HCT116 (cell line): Measurements from ENCODE around the gene RHEB. TPM values are rescaled to one million over a fixed set of nuclear protein-coding genes. Genes with fewer than 3 reads are reported as not detected.

Experiments used
- ATAC-seq: fragments of 200-7000 bp; cut with Tn5 transposase; 2 replicates; pipeline ENCODE4 v1.9.1; 2020; ENCODE audit warnings: mild to moderate bottlenecking, moderate library complexity
- BruUV-seq: library from RNA; stranded (reverse); fragments of 400-500 nt; replicated peaks from 2 replicates; lab custom pipeline; 2021; lab: Mats Ljungman, UMichigan
- CTCF ChIA-PET: fragments of 300-600 bp; sonication (Branson Sonifier 250); formaldehyde crosslinking; loops from one replicate; lab custom pipeline; 2021; ENCODE audit warnings: antibody characterized with exemption; lab: Charles Lee
- POLR2A ChIA-PET: fragments of 300-600, 350-600 bp; sonication (Branson Sonifier 250); formaldehyde crosslinking; loops from one replicate; lab custom pipeline; 2021; ENCODE audit warnings: antibody characterized with exemption; lab: Charles Lee
- RAD21 ChIA-PET, 2 experiments: fragments of 300-600 bp; sonication (Branson Sonifier 250); formaldehyde crosslinking; loops; one replicate each; lab custom pipeline; 2023; ENCODE audit warnings: low total read pairs in 2 of 2; ENCODE audit not compliant: uncharacterized antibody in 2 of 2, unreplicated experiment in 2 of 2, low non-redundant PET in 1 of 2; lab: Charles Lee
- DNase-seq: peaks from one replicate; pipeline ENCODE4 v3.0.0-alpha.2; 2010; ENCODE audit warnings: low read depth, low spot score
- H2AFZ ChIP-seq: fragments of 200-600 bp; shearing (Covaris generic), sonication (generic); 2 replicates; pipeline ENCODE4 v1.6.1; 2017; ENCODE audit warnings: low read depth, mixed run types, mixed read lengths, antibody characterized with exemption, low read length; ENCODE audit not compliant: poor library complexity, severe bottlenecking
- H3K27ac ChIP-seq: 2 replicates; pipeline ENCODE4 v1.5.1; 2012; ENCODE audit warnings: low read depth, low read length
- H3K27me3 ChIP-seq: fragments of 200-600 bp; sonication (generic); 2 replicates; pipeline ENCODE4 v1.6.1; 2016; ENCODE audit warnings: mixed run types, low read length, mixed read lengths; ENCODE audit not compliant: insufficient read depth
- H3K36me3 ChIP-seq, 2 experiments: fragments of 200-500 bp in 1 of 2; fragments of 200-600 bp in 1 of 2; sonication (Bioruptor generic) in 1 of 2; sonication (generic) in 1 of 2; 2 replicates each; pipeline versions ENCODE4 v1.5.1 to v1.6.1; 2014 to 2016; ENCODE audit warnings: low read length in 2 of 2, inconsistent platforms in 1 of 2, mixed read lengths in 1 of 2, mixed run types in 1 of 2; ENCODE audit not compliant: insufficient read depth in 2 of 2, control insufficient read depth in 1 of 2
- H3K4me1 ChIP-seq, 2 experiments: fragments of 200-600 bp in 1 of 2; sonication (generic) in 1 of 2; 2 replicates each; pipeline versions ENCODE4 v1.5.1 to v1.6.1; 2012 to 2017; ENCODE audit warnings: low read length in 2 of 2, inconsistent platforms in 1 of 2, mild to moderate bottlenecking in 1 of 2, mixed read lengths in 1 of 2, mixed run types in 1 of 2, moderate library complexity in 1 of 2; ENCODE audit not compliant: insufficient read depth in 2 of 2, control insufficient read depth in 1 of 2
- H3K4me2 ChIP-seq: fragments of 200-600 bp; sonication (generic); 2 replicates; pipeline ENCODE4 v1.6.1; 2017; ENCODE audit warnings: mixed run types, low read length, mixed read lengths
- H3K4me3 ChIP-seq, 2 experiments: fragments of 200-600 bp in 1 of 2; sonication (generic) in 1 of 2; replicated peaks in 1 of 2; 2 replicates each; pipeline ENCODE4 v1.5.1; 2011 to 2016; ENCODE audit warnings: low read length in 2 of 2, control low read depth in 1 of 2, low read depth in 1 of 2, mild to moderate bottlenecking in 1 of 2, mixed read lengths in 1 of 2, mixed run types in 1 of 2
- H3K79me2 ChIP-seq: fragments of 200-600 bp; sonication (generic); 2 replicates; pipeline ENCODE4 v1.6.1; 2017; ENCODE audit warnings: mild to moderate bottlenecking, mixed run types, low read length, moderate library complexity, mixed read lengths; ENCODE audit not compliant: insufficient read depth
- H3K9ac ChIP-seq: fragments of 200-600 bp; sonication (generic); 2 replicates; pipeline ENCODE4 v1.6.1; 2016; ENCODE audit warnings: low read length, mixed read lengths
- H3K9me2 ChIP-seq: fragments of 200-600 bp; sonication (generic), shearing (Covaris generic); 2 replicates; pipeline ENCODE4 v1.6.1; 2017; ENCODE audit warnings: mixed run types, mild to moderate bottlenecking, moderate library complexity; ENCODE audit not compliant: insufficient read depth
- H3K9me3 ChIP-seq, 2 experiments: fragments of 200-500 bp in 1 of 2; fragments of 200-600 bp in 1 of 2; sonication (Bioruptor generic) in 1 of 2; sonication (generic) in 1 of 2; 2 replicates each; pipeline ENCODE4 v1.6.1; 2014 to 2017; ENCODE audit warnings: low read length in 2 of 2, mixed read lengths in 2 of 2, inconsistent platforms in 1 of 2, low read depth in 1 of 2, mild to moderate bottlenecking in 1 of 2, mixed run types in 1 of 2, moderate library complexity in 1 of 2; ENCODE audit not compliant: control insufficient read depth in 1 of 2, insufficient read depth in 1 of 2
- H4K20me1 ChIP-seq: fragments of 200-600 bp; sonication (generic), shearing (Covaris generic); 2 replicates; pipeline ENCODE4 v1.6.1; 2017; ENCODE audit warnings: mixed run types, mild to moderate bottlenecking, moderate library complexity; ENCODE audit not compliant: insufficient read depth
- EGR1 ChIP-seq: IDR thresholded peaks from 2 replicates; pipeline ENCODE4 v1.6.1; 2012; ENCODE audit warnings: low read depth
- EZH2phosphoT487 ChIP-seq: fragments of 200-600 bp; IDR thresholded peaks from 2 replicates; pipeline ENCODE4 v1.6.1; 2018; ENCODE audit warnings: antibody characterized with exemption, borderline replicate concordance
- POLR2AphosphoS5 ChIP-seq: IDR thresholded peaks from 2 replicates; pipeline ENCODE4 v1.6.1; 2011; ENCODE audit warnings: mild to moderate bottlenecking, low read depth, low read length, moderate library complexity
- RAD21 ChIP-seq: IDR thresholded peaks from 2 replicates; pipeline ENCODE4 v1.6.1; 2012; ENCODE audit warnings: low read depth, mild to moderate bottlenecking
- SIN3A ChIP-seq: IDR thresholded peaks from 2 replicates; pipeline ENCODE4 v1.6.1; 2012; ENCODE audit warnings: low read depth
- ZBTB33 ChIP-seq: IDR thresholded peaks from 2 replicates; pipeline ENCODE4 v1.6.1; 2011; ENCODE audit warnings: mild to moderate bottlenecking, low read length, moderate library complexity; ENCODE audit not compliant: insufficient replicate concordance; ENCODE audit errors: extremely low read depth
- intact Hi-C: fragments of 100-400 bp; cut with micrococcal nuclease; formaldehyde crosslinking; loops from 2 replicates; pipeline ENCODE4 v1.10.0; 2022
- total RNA-seq: library from RNA; stranded (reverse); gene quantifications from one replicate; pipeline ENCODE4 v1.2.1, GENCODE V29; 2021; ENCODE audit not compliant: unreplicated experiment
- TF ChIP-seq, protein P1 (sequence below): IDR thresholded peaks from 2 replicates; pipeline ENCODE4 v1.6.1; 2012

Gene RHEB
- total RNA-seq, 1 experiment from 2014 or later, result 114 TPM

- no peak for ATAC-seq
- RAD21 ChIA-PET, result no interaction called here
- H3K36me3 ChIP-seq, result no peaks in the 10 kb centered on the region
- no peak overlapping the region for H3K27ac ChIP-seq
- H2AFZ ChIP-seq, result no peak overlapping the region
- no peak overlapping the region for H3K4me3 ChIP-seq
- POLR2A ChIA-PET, result no interaction called here
- no peak for DNase-seq
- TF ChIP-seq EZH2phosphoT487, result no peak
- no peak for TF ChIP-seq POLR2AphosphoS5
- TF ChIP-seq, protein P1, sequence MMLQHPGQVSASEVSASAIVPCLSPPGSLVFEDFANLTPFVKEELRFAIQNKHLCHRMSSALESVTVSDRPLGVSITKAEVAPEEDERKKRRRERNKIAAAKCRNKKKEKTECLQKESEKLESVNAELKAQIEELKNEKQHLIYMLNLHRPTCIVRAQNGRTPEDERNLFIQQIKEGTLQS, result no peak
- H3K9me2 ChIP-seq, result no peaks in the 10 kb centered on the region
- CTCF ChIA-PET, result no interaction called here
- intact Hi-C loops, result no loop called here
- no peaks in the 10 kb centered on the region for H3K27me3 ChIP-seq
- no peaks in the 10 kb centered on the region for H3K9me3 ChIP-seq
- BruUV-seq, result no TSS peak
- no peak overlapping the region for H3K4me2 ChIP-seq
- H3K79me2 ChIP-seq, result no peaks in the 10 kb centered on the region
- no peaks in the 10 kb centered on the region for H4K20me1 ChIP-seq
- H3K4me1 ChIP-seq, result peaks cover 16 to 18% of the 10 kb centered on the region in 2 experiments
- H3K9ac ChIP-seq, result no peak overlapping the region
These were observed 64.0 kb downstream of the RHEB start for GRCh38 chr7:151455690-151456089.

DNA sequence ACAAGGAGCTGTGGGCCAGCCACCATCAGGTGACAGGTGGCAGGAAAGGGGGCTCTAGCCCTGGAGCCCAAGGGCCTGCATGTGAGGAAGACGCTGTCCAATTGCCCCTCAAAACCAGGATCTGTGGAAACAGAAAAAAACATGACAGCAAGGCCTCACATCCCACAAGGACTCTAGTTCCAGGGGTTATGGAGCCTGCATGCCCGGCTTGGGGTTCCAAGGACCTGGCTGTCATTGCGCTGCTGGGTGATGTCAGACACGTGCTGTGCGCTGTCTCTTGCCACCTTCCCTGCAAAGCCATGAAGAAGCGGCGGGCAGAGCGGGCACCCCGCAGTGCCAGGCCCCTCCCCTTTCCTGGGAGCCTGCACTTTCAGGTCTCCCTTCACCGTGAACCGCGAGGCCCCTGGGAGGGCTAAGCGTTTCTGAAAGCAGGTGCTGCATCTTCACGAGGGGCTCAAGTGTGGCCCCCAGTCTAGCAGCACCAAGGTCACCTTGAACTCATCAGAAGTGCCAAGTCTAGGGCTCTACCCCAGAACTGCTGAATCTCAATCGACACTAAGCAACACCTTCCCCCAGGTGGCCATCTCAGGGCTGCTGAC, 64.7 kb downstream of the RHEB start:
- H3K9me2 ChIP-seq, result no peaks in the 10 kb centered on the region
- RAD21 ChIA-PET, result no interaction called here
- H3K4me1 ChIP-seq, result peaks cover 10 to 12% of the 10 kb centered on the region in 2 experiments
- H3K4me3 ChIP-seq, result no peak overlapping the region
- no peak overlapping the region for H3K27ac ChIP-seq
- no peaks in the 10 kb centered on the region for H3K27me3 ChIP-seq
- no peak overlapping the region for H3K9ac ChIP-seq
- POLR2A ChIA-PET, result no interaction called here
- H3K36me3 ChIP-seq, result no peaks in the 10 kb centered on the region
- BruUV-seq, result no TSS peak
- no peak overlapping the region for H2AFZ ChIP-seq
- intact Hi-C loops, result no loop called here
- ATAC-seq, result no peak
- CTCF ChIA-PET, result no interaction called here
- DNase-seq, result no peak
- TF ChIP-seq SIN3A, result no peak
- TF ChIP-seq POLR2AphosphoS5, result no peak
- TF ChIP-seq, protein P1, result no peak
- TF ChIP-seq RAD21, result no peak
- TF ChIP-seq EGR1, result no peak
- no peak for TF ChIP-seq ZBTB33
- H3K79me2 ChIP-seq, result no peaks in the 10 kb centered on the region
- H4K20me1 ChIP-seq, result no peaks in the 10 kb centered on the region
- H3K9me3 ChIP-seq, result no peaks in the 10 kb centered on the region
- H3K4me2 ChIP-seq, result no peak overlapping the region
